ENCODE measurements around the gene DBN1.

DBN1 gene

DNA sequence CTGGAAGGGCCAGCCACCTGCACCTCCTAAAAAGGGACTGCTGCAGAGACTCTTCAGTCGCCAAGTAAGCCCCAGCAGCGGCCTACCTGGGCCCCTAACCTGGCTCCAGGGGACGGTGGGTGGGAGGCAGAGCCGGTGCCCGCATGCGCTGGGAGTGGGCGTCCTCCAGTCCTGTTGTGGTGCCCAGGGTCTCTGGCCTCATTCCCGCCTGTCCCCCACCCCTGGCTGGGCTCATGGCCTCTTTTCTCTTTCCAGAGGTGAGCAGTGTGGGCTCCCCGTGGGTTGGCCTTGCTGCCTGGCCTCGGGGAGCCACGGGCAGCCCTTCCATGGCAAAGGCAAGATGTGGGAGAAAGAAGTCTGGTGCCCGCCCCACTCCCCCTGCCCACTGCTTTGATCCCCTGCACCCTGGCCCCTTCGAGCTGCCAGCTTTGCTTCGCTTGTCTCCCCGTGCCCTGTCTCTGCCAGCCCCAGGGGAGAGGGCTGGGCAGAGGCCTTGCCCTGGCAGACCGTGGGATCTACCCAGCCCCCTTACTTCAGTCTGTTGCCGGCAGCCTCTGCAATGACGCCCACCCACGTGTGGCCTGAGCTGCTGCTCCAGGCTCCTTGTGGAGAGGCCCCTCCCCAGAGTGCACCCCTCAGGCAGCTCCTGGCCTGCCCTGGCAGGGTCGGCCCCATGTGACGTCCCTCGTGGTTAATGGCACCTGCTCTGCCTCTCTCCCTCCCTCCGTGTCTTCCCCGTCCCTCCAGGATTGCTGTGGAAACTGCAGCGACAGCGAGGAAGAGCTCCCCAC lies 32.2 kb downstream of the DBN1 start:
- DNase-seq: no peak

GRCh38 chr5:177440211-177440989 lies 33.0 kb downstream of the DBN1 start:
- peak; percentile 65 for DNase-seq

- DNase-seq: no peak
Measured at GRCh38 chr5:177439518-177440053, 33.8 kb downstream of the DBN1 start.

DNA sequence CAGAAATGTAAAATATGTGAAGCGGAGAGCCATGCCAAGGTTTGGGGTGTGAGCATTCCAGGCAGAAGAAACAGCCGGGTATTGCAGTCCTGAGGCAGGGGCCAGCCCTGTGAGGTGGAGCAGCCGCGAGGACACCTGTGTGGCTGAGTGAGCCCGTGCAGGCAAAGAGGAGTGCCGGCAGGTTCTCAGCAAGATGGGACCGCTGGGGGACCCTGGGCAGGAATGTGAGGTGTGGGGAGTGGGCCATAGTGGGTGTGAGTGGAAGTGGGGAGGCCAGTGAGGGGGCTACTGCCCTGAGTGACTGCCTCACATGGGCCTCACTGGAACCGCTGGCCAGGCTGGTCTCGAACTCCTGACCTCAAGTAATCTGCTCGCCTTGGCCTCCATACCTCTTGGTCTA lies 35.0 kb downstream of the DBN1 start:
- DNase-seq: no peak

DNA sequence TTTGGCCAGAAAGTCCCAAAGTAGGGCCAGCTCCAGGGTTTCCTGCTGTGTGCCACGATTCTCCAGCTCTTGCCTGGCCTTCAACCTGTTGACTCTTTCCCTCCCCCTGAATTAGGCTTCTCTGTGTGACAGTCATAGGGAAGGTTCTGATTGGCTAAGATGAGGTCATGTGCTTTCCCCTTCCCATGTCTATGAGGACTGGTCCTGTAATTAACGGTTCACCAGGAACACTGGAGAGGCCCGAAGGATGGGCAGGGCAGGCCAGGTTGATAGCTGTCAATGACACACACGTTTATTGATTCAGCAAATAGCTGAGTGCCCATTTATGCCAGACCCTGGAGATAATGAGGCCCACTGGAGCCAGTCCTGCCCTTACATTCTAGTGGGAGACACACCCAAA lies 35.8 kb downstream of the DBN1 start:
- no peak for DNase-seq

- DNase-seq: no peak
Measured at GRCh38 chr5:177435847-177436536, 37.4 kb downstream of the DBN1 start.

DNA sequence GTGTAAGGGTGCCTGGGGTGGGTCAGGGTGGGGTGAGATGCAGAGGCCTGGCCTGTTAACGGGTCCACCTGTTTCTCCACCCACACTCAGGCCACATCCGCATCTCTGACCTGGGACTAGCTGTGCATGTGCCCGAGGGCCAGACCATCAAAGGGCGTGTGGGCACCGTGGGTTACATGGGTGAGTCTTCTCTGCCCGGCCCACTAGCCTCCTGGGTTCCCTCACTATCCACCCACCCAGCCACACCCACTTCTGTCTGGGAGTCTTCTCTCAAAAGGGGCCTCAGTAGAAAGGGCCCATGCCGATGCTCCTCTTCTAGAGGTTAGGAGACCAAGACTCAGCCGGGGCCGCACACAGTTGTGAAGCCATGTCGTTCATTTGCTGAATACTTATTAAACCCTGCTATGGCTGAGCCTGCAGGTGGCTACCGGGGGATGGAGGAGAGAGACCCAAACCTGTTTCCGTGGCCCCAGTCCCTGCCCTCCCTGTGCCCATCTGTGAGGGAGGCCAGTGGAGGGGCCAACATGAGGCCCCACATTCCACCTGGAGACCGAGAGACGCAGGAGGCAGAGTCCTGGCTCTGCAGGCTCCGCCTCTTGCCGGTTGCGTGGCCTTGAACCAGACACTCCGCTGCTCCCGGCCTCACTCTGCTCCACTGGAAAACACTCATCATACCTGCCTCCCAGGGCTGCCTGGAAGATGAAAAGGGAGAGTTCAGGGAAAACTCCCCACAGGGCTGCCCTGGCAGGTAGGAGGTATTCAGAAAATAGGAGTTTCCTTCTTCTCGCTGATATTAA lies 38.3 kb downstream of the DBN1 start:
- no peak for DNase-seq

DNA sequence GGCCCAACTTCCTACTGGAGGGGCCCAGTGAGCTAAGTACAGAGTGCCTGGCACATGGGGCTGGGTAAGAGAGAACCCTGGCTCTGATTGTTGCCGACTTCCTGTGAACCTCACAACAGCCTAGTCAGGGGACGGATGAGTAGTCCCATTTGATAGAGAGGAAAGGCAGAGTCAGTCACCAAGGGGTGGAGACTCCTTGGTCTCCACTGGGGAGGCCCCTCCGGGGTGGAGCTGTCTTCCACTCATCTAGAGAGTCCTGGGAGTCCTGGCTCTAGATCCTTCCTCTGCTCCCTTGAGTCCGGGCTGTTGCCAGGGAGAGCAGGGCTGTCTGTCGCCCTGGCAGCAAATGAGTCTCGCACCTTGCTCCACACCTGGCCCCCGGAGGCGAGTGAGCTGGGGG lies 39.0 kb downstream of the DBN1 start:
- DNase-seq: peak; percentile 73

GRCh38 chr5:177433658-177434217 lies 39.7 kb downstream of the DBN1 start:
- no peak for DNase-seq

GRCh38 chr5:177432839-177433657 lies 40.4 kb downstream of the DBN1 start:
- DNase-seq: peak; percentile 59

GRCh38 chr5:177432143-177432838 lies 41.1 kb downstream of the DBN1 start:
- DNase-seq: no peak

DNA sequence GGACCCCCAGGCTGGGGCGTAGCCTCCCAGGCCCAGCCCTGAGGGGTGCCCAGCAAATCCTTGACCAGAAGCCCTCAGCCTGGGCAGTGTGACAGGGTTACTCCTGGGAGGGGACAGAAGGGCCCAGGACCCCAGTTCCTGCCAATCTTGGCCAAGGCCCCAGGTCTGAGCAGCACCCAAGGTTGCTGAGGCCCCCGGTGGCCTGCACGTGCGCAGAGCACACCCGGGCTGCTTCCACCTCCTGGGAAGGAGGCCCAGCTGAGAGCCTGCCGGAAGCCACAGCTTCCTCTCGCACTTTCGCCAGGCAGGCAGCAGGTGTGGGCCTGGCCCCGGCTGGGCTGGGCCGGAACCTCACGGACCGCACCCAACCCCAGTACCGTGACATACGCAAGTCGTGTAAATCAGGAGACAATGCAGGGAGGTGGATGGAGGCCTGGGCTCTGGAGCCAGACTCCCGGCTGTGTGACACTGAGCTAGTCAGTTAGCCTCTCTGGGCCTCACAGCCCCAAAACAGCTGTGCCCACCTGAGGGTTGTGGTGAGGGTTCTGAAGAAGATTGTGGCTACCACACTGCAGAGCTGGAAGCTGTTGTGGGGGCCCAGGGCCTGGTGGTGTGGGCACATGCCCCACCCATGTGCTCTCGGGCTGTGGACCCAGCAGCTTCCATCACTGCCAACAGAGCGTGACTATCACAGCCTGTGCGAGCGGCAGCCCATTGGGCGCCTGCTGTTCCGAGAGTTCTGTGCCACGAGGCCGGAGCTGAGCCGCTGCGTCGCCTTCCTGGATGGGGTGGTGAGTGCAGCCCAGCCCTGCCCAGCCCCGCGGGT lies 41.9 kb downstream of the DBN1 start:
- DNase-seq: peak; percentile 89

- DNase-seq: no peak
Measured at GRCh38 chr5:177430972-177431316, 42.5 kb downstream of the DBN1 start.

DNA sequence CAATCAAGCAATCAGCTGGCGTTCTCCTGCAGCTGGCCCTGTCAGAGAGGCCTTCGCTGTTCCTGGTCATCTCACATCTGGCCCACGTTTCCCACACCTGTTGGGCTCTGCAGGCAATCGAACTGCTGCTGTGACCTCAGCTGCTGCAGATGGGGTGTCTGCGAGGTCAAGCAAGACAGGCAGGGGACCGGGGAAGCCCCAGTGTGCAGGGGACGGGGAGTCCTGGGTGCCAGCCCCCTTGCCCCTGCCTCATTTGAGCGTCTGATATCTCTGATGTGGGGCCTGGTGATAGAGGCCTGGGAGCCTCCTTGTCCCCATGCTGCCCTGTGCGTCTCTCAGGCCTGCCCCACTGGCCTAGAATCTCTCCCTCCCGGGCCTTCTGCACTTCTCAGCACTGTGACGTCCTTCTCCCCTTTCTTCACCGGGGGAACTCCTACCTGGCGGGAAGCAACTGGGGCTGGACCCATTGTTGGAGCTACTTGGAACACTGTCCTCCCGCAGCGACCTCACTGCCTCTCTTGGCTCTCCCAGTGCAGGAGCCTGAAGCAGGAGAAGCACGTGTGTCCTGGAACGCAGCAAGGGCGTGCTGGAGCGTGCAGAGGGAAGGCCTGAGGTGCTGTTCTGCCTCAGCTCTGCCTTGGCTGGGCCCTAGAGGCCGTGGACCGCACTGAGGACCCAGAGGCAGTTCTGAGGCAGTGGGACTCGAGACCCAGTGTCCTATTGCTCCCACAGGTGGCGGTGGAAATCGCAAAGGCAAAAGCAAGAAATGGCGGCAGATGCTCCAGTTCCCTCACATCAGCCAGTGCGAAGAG lies 43.1 kb downstream of the DBN1 start:
- DNase-seq: peak; percentile 66

DNA sequence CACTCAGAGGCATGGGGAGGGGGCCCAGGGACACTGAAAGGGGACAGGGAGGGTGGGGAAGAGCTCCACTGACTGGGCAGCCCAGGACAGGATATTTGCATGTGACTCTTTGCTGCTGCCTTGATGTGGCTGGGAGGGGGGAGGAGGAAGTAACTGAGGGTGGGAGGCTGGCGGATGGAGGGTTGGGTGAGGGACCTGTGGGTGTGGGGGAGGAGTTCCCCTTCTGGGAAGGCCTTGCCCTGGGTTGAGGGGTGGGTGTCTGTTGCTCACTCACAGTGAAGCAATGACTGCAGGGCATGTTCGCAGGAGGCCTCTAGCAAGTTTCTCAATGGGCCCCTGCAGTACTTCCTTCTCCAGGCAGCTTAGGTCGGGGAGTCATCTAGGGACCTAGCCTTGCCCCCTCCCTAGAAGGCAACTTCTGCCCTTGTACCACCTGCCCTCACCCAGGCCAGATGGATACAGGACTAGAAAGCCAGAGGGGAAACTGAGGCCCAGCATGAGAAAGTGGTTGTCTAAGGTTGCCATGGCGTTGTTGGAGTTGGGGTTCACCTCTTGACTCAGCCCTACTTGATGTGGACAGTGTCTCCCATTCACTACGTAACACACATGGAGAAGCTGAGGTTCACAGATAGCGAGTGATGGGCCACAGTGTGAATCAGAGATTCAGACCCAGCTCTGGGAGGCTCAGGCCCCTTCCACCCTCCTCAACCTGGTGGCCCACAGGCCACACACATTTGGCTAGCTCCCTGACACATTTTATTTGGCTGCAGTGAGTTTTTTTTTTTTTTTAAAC lies 44.0 kb downstream of the DBN1 start:
- peak; percentile 90 for DNase-seq

DNA sequence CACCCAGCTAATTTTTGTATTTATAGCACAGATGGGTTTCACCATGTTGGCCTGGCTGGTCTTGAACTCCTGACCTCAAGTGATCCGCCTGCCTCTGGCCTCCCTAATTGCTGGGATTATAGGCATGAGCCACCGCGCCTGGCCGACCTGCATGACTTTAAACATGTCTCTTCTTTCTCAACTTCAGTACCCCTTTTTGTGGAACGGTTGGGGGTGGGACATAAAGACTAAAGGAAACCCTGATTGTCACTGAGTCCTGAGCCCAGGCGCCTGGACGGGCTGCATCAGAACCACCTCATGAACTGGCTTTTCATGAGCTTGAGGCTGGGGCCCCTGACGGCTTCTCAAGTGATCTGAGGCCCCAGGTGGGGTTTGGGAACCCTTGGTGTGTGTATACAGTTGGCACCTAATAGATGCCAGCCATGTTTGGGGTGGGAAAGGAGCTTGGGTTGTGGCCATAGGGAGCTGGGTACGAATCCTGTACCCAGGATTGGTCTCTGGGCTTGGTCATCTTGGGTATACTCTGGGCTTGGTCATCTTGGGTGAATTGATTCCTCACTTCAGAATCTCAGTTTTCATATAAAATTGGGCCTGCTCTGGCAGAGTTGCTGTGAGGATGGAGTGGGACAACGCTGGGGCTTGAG lies 44.7 kb downstream of the DBN1 start:
- peak; percentile 59 for DNase-seq

- peak; percentile 79 for DNase-seq
Measured at GRCh38 chr5:177427919-177428573, 45.4 kb downstream of the DBN1 start.

Data from activated CD8-positive, alpha-beta memory T cell treated with anti-CD3 and anti-CD28 coated beads for 24 hours (primary cell).